GM18867 (cell line): ENCODE data around the gene G3BP1.
"Not testable (repeated sequence)": the region's sequence is repeated elsewhere in the genome, so short reads cannot be mapped to it uniquely, and the experiment has no call there.

Source experiments
- ATAC-seq: cut with Tn5 transposase; IDR thresholded peaks from one replicate; pipeline ENCODE4 v1.9.1; 2021; ENCODE audit warnings: mild to moderate bottlenecking, moderate library complexity; ENCODE audit not compliant: unreplicated experiment

G3BP1 gene

GRCh38 chr5:151771259-151772028 is at the start of gene G3BP1:
TSS of gene G3BP1 (plus strand) at chr5:151771954. CDS start at chr5:151786621, 14,667 bp downstream.
- ATAC-seq = peak; percentile 78

GRCh38 chr5:151722546-151722945 is 49.2 kb upstream of the G3BP1 start:
- ATAC-seq = no peak

DNA sequence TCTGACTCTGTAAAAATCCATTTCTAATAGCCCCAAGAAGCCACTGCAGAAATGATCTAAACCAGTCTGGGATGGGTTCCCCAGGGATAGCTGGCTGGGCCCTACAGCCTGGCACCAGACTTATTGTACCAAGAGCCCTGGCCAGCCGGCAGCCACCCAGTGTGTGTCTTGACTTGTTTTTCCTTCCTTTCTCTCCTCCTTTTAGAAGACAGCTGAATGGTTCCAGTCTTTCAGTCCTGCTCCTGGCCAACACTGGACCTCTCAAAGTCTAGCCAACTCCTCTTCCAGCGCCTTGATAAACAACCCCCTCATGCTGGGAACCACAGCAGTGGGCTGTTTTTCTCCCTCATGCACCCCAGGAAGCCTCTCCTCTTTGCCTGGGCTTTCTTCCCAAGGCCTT is 47.4 kb upstream of the G3BP1 start:
- ATAC-seq = no peak

GRCh38 chr5:151729597-151729996 is 42.2 kb upstream of the G3BP1 start:
- not testable (repeated sequence) for ATAC-seq

DNA sequence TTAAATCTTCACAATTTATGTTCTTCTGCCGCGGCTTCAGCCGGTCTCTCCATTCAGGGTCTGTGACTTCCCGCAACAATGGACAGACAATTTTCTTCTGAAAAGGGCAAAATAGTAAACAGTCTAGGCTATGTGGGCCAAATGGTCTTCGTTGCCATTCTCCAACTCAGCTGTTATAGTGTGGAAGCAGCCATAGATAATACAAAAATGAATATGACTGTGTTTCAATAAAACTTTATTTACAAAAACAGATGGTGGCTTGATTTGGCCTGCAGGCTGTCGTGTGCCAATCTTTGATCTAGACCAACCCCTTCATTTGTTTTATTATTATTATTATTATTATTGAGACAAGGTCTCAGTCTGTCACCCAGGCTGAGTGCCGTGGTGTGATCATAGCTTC is 41.4 kb upstream of the G3BP1 start:
- ATAC-seq = no peak

GRCh38 chr5:151733358-151734063 is 38.2 kb upstream of the G3BP1 start:
- ATAC-seq = no peak

DNA sequence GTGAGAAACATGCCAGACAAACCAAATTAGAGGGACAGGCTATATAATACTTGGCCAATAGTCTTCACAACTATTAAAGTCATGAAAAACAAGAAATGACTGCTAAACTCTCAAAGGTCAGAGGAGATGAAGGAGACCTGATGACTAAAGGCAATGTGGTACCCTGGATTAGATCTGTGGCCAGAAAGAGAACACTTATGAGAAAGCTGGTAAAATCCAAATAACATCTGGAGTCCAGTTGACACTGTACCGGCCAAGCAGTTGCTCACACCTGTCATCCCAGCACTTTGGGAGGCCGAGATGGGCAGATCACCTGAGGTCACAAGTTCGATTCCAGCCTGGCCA is 37.7 kb upstream of the G3BP1 start:
- no peak for ATAC-seq

DNA sequence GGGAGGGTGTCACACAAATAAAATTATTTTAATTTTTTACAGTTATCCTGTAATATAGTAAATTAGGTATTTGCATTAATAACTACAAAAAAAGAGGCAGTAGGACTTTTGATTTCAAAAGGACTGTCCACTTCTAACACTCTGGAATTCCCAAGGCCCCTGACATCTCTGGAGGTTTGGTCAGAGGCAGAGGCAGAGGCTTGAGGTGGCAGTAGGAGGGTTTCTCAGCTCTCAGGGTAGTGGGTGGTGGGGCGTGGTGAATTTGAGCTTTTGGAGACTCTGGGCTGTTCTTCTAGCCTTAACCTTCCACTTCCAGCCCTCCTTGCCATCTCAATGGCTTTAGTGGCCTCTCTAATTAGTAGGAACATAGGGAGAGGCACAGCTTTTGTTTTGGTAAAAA is 36.1 kb upstream of the G3BP1 start:
- no peak for ATAC-seq

GRCh38 chr5:151737431-151737830 is 34.3 kb upstream of the G3BP1 start:
- ATAC-seq = no peak

DNA sequence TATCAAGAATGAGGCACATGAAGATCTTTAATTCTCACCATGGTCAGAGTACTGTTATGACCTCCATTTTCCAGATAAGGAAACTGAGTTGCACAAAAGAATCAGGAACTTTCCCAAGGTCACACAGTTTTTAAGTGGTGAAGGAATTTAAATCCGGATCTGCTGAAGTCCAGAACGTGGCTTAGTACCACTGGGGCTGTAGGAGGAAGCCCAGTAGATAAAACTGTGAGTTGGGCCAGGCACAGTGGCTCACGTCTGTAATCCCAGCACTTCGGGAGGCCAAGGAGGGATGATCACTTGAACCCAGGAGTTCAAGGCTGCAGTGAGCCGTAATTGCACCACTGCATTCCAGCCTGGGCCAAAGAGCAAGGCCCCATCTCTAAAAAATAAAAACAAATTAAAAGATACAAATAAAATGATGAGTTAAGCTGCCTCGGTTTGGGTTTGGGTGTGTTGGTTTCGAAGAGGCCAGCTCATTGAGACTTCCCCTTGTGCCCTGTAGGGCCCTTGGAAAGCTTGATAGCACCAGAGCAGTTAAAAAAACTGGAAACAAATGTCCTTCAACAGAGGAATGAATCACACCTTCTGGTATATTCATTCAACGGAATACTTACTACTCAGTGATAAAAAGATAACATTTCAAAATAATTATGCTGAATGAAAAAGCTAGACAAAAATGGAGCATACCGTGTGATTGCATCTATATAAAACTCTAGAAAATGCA is 33.5 kb upstream of the G3BP1 start:
- ATAC-seq = no peak

GRCh38 chr5:151739395-151739794 is 32.4 kb upstream of the G3BP1 start:
- no peak for ATAC-seq

GRCh38 chr5:151739939-151740335 is 31.8 kb upstream of the G3BP1 start:
- ATAC-seq = no peak

- peak; percentile 60 for ATAC-seq
Observed at GRCh38 chr5:151740336-151740942, 31.3 kb upstream of the G3BP1 start.

DNA sequence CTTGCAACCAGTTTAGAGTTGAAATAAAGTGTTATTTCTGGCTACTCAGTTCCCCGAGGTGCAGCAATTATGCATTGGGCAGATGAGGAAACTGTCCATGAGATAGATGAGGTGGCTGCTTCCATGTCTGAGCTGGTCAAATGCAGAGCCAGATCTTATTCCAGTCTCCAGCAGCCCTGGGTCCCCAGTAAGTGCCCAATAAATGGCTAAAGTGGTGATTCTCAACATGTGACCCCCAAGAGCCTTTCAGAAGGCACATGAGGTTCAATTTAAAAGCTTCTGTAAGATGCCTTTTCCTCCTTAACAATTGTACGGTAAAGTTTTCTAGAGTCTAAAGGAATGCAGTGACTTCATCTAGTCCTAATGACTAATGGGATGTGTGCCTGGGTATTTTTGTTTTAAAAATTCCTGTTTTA is 30.8 kb upstream of the G3BP1 start:
- ATAC-seq = peak; percentile 13

DNA sequence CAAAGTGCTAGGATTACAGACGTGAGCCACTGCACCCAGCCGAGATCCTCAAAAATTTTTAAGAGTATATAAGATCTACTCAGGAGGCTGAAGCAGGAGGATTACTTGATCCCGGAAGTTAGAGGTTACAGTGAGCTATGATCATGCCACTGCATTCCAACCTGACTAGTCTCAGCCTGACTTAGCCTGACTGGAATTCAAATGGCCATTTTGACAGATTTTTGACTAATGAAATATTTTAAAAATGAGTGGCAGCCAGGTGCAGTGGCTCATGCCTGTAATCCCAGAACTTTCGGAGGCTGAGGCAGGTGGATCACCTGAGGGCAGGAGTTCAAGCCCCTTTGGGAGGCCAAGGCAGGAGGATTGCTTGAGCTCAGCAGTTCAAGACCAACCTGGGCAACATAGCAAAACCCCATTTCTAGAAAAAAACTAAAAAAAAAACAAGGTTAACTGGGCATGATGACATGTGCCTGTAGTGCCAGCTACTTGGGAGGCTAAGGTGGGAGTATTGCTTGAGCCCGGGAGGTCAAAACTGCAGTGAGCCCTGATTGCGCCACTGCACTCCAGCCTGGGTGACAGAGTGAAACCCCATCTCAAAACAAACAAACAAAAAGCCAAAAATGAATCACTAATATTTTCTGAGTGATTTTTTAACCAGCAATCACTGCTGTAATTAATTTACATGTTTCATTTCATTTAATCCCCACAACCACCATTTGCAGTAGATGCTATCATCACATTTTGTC is 29.9 kb upstream of the G3BP1 start:
- no peak for ATAC-seq

DNA sequence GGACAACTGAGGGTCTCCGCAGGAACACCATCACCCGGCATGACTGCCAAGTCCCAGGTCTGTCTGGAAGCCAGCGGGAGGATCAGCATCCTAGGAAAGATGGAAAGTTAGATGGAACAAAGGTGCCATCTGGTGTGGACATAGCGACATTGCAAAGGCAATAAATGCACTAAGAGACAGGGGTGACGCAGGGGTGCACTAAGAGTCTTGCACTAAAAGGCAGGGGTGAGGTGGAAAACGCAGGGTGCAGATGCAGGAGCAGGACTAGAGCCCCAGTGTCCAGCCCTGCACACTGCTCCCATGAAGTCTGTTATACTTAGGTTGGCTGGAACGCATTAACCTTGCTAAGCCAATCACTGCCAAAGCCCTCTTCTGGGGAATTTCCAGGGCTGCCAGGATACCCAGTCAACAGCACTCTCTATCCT is 28.9 kb upstream of the G3BP1 start:
- no peak for ATAC-seq

DNA sequence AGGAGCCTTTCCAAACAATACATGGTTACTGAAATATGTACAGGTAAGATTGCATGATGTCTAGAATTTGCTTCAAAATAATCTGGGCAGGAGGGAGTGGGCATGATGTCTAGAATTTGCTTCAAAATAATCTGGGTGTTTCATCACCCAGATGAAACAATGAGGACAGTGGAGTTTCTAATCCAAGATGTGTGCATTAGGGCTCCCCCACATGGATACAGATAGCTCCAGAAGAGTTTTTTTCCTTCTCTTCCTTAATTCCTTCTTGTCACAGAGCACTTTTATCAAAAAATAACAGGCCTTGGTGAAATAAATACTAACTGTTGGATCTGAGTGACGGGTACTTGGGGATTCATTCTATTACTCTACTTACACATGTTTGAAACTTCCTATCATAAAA is 28.2 kb upstream of the G3BP1 start:
- no peak for ATAC-seq

DNA sequence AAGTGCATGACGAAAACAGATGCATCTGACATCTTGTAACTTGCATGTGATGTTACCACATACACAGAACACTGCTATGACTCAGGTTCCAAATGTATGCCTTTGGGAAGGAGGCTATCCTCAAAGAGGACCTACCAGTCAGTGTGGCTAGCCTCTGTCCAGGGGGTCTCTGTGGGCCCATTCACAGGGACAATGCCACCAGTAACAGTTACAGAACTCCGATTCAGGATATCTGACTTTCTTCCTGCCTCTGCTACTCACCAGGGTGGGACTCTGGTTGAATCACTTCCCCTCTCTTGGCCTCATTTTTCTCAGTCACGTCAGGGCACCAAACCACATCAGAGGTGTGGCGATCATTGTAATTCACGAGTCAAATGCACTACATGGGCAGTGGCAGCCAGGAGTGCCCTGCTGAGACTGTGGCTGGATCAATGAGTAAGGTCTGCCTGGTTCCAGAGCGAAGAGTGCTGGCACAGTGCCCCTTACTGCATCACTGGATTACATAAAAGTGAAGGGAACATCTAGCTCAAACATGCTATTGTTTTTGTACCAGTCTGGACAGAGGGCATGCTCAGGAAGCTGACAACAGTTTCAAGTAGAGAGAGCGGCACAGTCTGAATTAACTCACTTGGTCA is 26.6 kb upstream of the G3BP1 start:
- peak; percentile 47 for ATAC-seq

DNA sequence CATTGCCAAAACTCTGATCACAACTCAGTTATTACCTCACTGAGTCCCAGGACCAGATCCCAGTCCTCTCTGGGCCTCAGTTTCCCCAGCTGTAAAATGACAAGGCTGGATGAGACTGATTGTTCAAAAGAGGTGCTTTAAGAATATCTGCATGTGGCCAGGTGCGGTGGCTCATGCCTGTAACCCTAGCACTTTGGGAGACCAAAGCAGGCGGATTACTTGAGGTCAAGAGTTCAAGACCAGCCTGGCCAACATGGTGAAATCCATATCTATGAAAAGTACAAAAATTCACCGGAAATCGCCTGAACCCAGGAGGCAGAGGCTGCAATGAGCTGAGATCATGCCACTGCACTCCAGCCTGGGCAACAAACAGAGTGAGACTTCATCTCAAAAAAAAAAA is 21.6 kb upstream of the G3BP1 start:
- no peak for ATAC-seq

DNA sequence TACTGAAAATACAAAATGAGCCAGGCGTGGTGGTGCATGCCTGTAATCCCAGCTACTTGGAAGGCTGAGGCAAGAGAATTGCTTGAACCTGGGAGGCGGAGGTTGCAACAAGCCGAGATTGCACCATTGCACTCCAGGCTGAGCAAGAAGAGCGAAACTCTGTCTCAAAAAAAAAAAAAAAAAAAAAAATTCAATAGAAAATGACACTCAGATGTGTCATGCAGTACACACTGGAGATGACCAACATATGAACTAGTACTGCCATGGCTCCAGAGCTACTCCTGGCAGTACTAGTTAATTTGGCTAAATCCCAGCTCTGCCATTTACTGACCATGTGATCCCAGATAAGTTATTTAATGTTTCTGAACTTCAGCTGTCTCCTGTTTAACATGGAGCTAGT is 20.7 kb upstream of the G3BP1 start:
- no peak for ATAC-seq
